Stimulated activated CD8-positive, alpha-beta memory T cell treated with anti-CD3 and anti-CD28 coated beads, Interleukin-15, amount 100 ng/mL, for 24 hours (primary cell): ENCODE data around the gene HYAL4.

Experiments used
- DNase-seq: peaks from one replicate; pipeline ENCODE4 v3.0.0-alpha.2; 2020; ENCODE audit warnings: low read depth

Gene HYAL4

DNA sequence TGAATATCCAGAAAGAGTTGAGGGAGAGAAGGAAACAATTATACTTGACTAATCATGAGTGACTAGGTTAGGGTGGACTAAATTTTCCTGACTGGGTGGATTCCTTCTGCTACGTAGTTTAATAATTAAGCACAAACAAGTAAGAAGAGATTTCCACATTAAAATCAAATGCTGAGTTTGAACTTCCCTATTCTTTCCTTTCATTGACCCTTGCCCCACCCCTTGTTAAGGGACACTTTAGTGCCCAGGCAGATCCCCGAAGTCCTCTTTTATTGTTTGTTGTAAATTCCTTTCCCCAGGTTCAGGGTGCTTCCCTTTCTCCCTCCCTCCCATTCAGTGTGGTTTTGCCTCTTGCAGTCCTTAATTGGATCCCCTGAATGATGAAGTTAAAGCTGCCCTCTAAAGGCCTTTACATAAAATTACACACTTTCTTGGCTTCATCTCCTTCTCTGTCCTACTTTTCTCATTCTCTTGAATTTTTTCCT lies 71.3 kb downstream of the HYAL4 start:
- no peak for DNase-seq

GRCh38 chr7:123917878-123918277 lies 72.9 kb downstream of the HYAL4 start:
- DNase-seq, result no peak

DNA sequence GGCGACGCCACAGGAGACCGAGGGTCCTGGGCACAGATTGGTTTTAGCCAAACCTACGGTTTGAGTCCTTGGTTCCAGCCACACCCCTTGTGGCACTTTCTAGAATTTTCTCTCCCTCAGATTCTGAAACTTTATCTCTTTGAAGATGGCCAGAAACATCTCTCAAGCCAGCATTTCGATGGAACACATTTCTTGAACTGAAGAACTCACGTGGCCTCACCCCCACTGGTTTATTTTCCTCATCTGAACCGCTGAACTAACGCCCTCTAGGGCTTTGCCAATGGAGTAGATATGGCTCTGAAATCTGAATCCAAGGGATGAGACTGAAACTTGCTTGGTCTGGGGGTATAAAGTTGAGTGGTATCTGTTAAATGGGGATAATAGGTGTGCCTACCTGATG lies 73.3 kb downstream of the HYAL4 start:
- no peak for DNase-seq

- DNase-seq, result no peak
These were observed 78.6 kb downstream of the HYAL4 start for GRCh38 chr7:123923599-123923998.

DNA sequence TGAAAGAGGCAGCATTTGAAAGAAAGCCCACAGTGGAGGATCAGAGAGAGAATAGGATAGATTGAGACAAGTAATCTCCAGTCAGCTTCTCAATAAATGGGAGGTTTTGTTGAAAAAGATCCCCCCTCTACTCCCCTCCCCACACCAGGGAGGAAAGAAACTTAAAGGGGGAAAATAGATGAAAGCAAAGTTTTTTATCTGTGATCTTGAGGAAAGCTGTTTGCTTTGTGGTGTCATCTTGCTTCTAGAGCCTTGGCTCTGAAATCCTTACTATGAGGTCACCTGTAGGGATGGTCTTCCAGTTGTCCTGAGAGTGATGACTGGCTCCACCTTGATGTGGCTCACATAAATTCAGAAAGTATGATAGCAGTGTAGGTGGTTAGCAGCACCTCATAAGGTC lies 80.0 kb downstream of the HYAL4 start, which contains the start of gene SPAM1:
Gene SPAM1, plus strand, starts transcription at position 301 of the 400 bp plus-strand sequence. CDS start 28,330 bp downstream, outside the sequence.
- no peak for DNase-seq
